GM12878 (cell line): ENCODE measurements around the gene RCC1. TPM values are rescaled to one million over a fixed set of nuclear protein-coding genes. Genes with fewer than 3 reads are reported as not detected.

Experiments
- ATF3 ChIP-seq: IDR thresholded peaks from 2 replicates; pipeline ENCODE4 v1.6.1; 2011; ENCODE audit warnings: low read depth, mild to moderate bottlenecking, low read length, moderate library complexity, borderline replicate concordance; ENCODE audit errors: extremely low read depth
- BCL11A ChIP-seq: IDR thresholded peaks from 2 replicates; pipeline ENCODE4 v1.6.1; 2011; ENCODE audit warnings: low read depth, low read length
- BRCA1 ChIP-seq: IDR thresholded peaks from 2 replicates; pipeline ENCODE4 v1.6.1; 2011; ENCODE audit warnings: low read depth, low read length, improper control_type of control experiment
- ELK1 ChIP-seq: IDR thresholded peaks from 2 replicates; pipeline ENCODE4 v1.6.1; 2012; ENCODE audit warnings: low read depth, low read length, improper control_type of control experiment
- EP300 ChIP-seq, 2 experiments: fragments of 150-350 bp in 1 of 2; IDR thresholded peaks; 2 replicates each; pipeline ENCODE4 v1.6.1; 2011 to 2012; ENCODE audit warnings: low read depth in 2 of 2, low read length in 2 of 2, borderline replicate concordance in 1 of 2, improper control_type of control experiment in 1 of 2, inconsistent platforms in 1 of 2; ENCODE audit not compliant: control insufficient read depth in 1 of 2
- GATAD2B ChIP-seq: fragments of 450-650 bp; conservative IDR thresholded peaks from 2 replicates; pipeline ENCODE4 v1.6.1; 2017; ENCODE audit warnings: low read depth, mild to moderate bottlenecking, moderate library complexity
- IRF3 ChIP-seq: fragments of 450-650 bp; IDR thresholded peaks from 2 replicates; pipeline ENCODE4 v1.6.1; 2014; ENCODE audit warnings: mild to moderate bottlenecking
- KLF5 ChIP-seq: fragments of 450-650 bp; IDR thresholded peaks from 2 replicates; pipeline ENCODE4 v1.6.1; 2014; ENCODE audit warnings: mild to moderate bottlenecking; ENCODE audit not compliant: partially characterized antibody
- MYC ChIP-seq: IDR thresholded peaks from 2 replicates; pipeline ENCODE4 v1.6.1; 2011; ENCODE audit warnings: mild to moderate bottlenecking, low read length, moderate library complexity, inconsistent platforms; ENCODE audit not compliant: insufficient read depth, insufficient replicate concordance, insufficient read length, severe bottlenecking
- NBN ChIP-seq: fragments of 450-650 bp; IDR thresholded peaks from 2 replicates; pipeline ENCODE4 v1.6.1; 2016
- NFYA ChIP-seq: IDR thresholded peaks from 2 replicates; pipeline ENCODE4 v1.6.1; 2011; ENCODE audit warnings: low read depth, mild to moderate bottlenecking, low read length, improper control_type of control experiment, borderline replicate concordance
- RAD21 ChIP-seq: IDR thresholded peaks from 2 replicates; pipeline ENCODE4 v1.6.1; 2011; ENCODE audit warnings: mild to moderate bottlenecking, low read depth, low read length, moderate library complexity; ENCODE audit not compliant: insufficient read depth
- SPI1 ChIP-seq: IDR thresholded peaks from 2 replicates; pipeline ENCODE4 v1.6.1; 2011; ENCODE audit warnings: low read depth, mild to moderate bottlenecking, low read length, moderate library complexity, borderline replicate concordance; ENCODE audit not compliant: insufficient read depth
- STAT1 ChIP-seq: fragments of 450-650 bp; conservative IDR thresholded peaks from 2 replicates; pipeline ENCODE4 v1.6.1; 2014; ENCODE audit warnings: antibody characterized with exemption, mild to moderate bottlenecking
- TCF12 ChIP-seq: IDR thresholded peaks from 2 replicates; pipeline ENCODE4 v1.6.1; 2011; ENCODE audit warnings: low read depth, mild to moderate bottlenecking, low read length
- WRNIP1 ChIP-seq: IDR thresholded peaks from 2 replicates; pipeline ENCODE4 v1.6.1; 2011; ENCODE audit warnings: low read depth, low read length, improper control_type of control experiment, borderline replicate concordance
- ZBTB40 ChIP-seq: fragments of 450-650 bp; IDR thresholded peaks from 2 replicates; pipeline ENCODE4 v1.6.1; 2016; ENCODE audit warnings: mild to moderate bottlenecking, moderate library complexity, borderline replicate concordance
- ZNF207 ChIP-seq: fragments of 450-650 bp; IDR thresholded peaks from 2 replicates; pipeline ENCODE4 v1.6.1; 2014; ENCODE audit warnings: antibody characterized with exemption, mild to moderate bottlenecking, borderline replicate concordance
- ZSCAN29 ChIP-seq: fragments of 450-650 bp; IDR thresholded peaks from 2 replicates; pipeline ENCODE4 v1.6.1; 2017; ENCODE audit warnings: mild to moderate bottlenecking, moderate library complexity
- polyA plus RNA-seq, 11 experiments: library from polyadenylated mRNA; depleted of rRNA in 4 of 11; unstranded in 6 of 11; stranded (reverse) in 5 of 11; fragments of >200 nt; fragmentation: Nextera tagmentation in 4 of 11; fragmentation: Illumina TruSeq in 1 of 11; extraction: Ambion mirVana in 4 of 11; extraction: Trizol in 1 of 11; gene quantifications; 1 replicate in 1 of 11; 2 replicates in 10 of 11; pipeline versions ENCODE4 v1.2.1 to v1.2.3, GENCODE V29; 2011 to 2016; ENCODE audit warnings: inconsistent platforms in 2 of 11, missing spikeins in 2 of 11, low read depth in 1 of 11
- total RNA-seq, 4 experiments: library from RNA; depleted of rRNA in 3 of 4; stranded (reverse); fragments of >200 nt in 3 of 4; fragmentation: Illumina TruSeq in 1 of 4; extraction: Trizol in 1 of 4; gene quantifications; 2 replicates each; pipeline versions ENCODE4 v1.2.1 to v1.2.3, GENCODE V29; 2013 to 2021

Gene RCC1
- total and polyA plus RNA-seq, 10 of the 15 experiments (the other 5 are each of a cell fraction or from before 2014, with no cell fraction given), result 8.3 to 99.4 (median 74.6) TPM

GRCh38 chr1:28581531-28582247 is 75.8 kb downstream of the RCC1 start (continued):
- no peak for TF ChIP-seq ATF3
- peak; percentile 90 for TF ChIP-seq ZNF207
- no peak for TF ChIP-seq SPI1
- no peak for TF ChIP-seq RAD21
- TF ChIP-seq EP300 (IDR thresholded peaks at IDR 0.05; ENCODE audit: borderline replicate concordance in 1 of 2, control insufficient read depth in 1 of 2, low read depth in 2 of 2, low read length in 2 of 2), result 0 out of 4 replicates have a peak, but pooled peaks of 1 of the 2 experiments have one; percentile 22
- peak; percentile 66 for TF ChIP-seq ELK1
- peak; percentile 87; the same call in 1 of the 2 replicates for TF ChIP-seq TCF12
- peak; percentile 80 for TF ChIP-seq MYC
- TF ChIP-seq BCL11A, result no peak
- TF ChIP-seq ZSCAN29, result no peak
- TF ChIP-seq NFYA, result no peak
- TF ChIP-seq NBN, result peak; percentile 92
- TF ChIP-seq STAT1, result 0 out of 2 replicates have a peak, but pooled peaks have one; percentile 62
- peak; percentile 89 for TF ChIP-seq KLF5
- TF ChIP-seq ZBTB40, result 0 out of 2 replicates have a peak, but pooled peaks have one; percentile 29
- TF ChIP-seq IRF3, result no peak
- no peak for TF ChIP-seq BRCA1
- TF ChIP-seq WRNIP1, result no peak
- peak; percentile 76 for TF ChIP-seq GATAD2B
